Measurements from ENCODE around the gene ANKRD55.
"Not testable (repeated sequence)": the region's sequence is repeated elsewhere in the genome, so short reads cannot be mapped to it uniquely, and the experiment has no call there.

ANKRD55 gene

DNA sequence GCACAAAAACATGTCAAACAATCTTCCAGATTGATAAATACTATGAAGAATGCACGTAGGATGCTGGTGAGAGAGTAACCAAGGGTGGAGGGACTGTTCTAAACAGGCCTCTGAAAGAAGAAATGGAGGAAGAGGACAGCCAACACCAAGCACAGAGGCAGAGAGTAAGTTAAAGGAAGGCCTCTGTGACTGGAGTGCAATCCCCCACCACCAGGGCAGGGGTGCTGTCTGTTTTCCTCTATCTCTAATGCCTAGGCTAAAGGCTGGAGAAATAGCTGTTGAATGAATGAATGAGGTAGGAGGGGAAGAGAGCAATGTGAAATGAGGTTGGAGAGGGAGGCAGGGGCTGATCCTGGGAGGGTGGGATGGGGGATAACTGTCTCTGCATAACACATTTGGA lies 88.9 kb downstream of the ANKRD55 start:
- DNase-seq (ENCODE audit: low read depth, low spot score), result no peak

DNA sequence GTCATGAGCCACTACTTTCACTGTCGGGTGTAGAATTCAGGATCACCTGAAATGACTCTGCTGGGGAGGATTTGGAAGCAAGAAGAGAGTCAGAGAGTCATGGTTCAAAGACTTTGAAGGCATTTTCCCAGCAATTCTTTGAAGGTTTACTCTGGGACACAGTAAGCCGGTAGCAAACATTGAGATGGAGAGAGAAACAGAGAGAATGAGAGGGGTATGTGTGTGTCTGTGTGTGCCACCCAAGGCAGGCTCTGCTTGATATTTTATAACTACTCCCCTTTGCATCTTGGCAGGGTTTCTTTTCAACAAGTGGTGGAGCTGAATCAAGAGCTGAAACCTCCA lies 89.8 kb downstream of the ANKRD55 start:
- DNase-seq (ENCODE audit: low read depth, low spot score), result no peak

DNA sequence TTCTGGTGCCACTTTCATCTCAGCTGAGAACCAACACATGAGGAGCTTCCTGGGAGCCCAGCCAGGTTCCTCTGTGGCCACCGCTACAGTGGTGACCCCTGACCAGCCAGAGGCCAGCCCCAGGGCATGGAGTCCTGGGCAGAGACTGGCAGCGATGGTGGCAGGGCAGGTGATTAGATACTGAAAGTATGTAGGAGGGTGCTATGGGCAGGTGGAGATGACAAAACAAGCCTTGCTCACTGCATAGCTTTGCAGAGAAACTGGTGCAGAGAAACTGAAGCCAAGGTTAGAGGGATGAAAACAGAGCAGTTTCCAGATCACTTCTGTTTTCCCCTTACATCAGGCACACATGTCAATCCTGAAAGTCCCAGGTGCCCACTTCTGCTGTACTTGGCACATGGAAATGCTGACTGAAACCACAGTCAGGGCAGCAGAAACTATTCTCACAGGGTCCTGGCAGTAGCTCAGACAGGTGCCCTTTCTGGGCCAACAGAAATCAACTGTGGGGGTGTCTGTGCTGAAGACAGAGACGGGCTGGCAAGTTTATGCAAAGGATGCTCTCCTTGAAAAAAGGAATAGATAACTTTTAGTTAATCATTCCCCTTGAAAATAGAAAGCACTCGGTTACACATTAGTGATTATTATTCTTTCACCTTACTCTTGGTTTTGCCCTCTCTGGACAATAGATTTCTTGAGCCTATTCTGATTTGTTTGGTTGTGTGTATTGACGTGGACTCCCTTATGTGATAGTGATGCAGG lies 90.3 kb downstream of the ANKRD55 start:
- DNase-seq (ENCODE audit: low read depth, low spot score), result no peak

DNA sequence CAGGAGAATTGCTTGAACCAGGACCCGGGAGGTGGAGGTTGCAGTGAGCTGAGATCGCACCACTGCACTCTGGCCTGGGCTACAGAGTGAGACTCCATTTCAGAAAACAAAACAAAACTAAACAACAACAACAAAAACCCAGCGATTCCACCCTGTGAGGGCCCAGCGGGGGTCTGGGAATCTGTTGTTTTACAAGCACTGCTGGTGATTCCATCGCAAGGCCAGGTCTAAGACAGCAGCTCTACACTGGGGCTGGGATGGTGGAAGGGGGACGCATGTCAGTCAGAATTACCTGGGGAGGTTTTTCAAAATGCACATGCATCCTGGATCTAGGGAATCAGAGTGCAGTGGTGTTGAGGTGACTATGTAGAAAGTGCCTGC lies 90.9 kb downstream of the ANKRD55 start:
- DNase-seq (ENCODE audit: low read depth, low spot score), result no peak

DNA sequence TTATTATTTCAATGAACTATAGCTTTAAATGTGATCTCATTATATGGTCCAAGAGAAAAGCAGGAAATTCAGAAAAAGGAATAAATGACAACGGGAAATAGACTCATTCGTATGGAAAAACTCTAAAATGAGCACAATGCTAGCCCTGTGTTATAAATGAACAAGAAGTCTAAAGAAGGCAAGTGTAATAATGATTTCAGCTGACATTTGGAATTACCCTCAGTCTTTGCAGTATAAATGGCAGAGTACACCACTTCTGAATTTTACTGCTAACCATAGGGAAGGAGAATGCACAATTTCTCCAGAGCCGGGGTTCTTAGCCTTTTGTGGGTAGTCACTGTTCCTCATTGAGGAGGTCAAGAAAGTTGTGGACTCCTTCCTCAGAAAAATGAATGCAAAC lies 93.1 kb downstream of the ANKRD55 start:
- no peak for DNase-seq (ENCODE audit: low read depth, low spot score)

DNA sequence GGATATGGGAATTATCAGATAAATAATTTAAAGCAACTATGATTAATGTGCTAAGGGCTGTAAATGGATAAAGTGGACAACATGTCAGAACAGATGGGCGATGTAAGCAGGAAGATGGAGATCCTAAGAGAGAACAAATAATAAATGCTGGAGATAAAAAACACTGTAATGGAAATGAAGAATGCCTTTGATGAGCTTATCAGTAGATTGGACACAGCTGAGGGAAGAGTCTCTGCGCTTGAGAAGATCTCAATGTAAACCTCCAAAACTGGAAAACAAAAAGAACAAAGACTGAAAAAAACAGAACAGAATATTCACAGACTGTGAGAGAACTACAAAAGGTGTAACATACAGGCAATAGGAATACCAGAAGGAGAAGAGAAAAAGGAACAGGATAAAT lies 102.5 kb downstream of the ANKRD55 start:
- DNase-seq (ENCODE audit: low read depth, low spot score), result no peak

DNA sequence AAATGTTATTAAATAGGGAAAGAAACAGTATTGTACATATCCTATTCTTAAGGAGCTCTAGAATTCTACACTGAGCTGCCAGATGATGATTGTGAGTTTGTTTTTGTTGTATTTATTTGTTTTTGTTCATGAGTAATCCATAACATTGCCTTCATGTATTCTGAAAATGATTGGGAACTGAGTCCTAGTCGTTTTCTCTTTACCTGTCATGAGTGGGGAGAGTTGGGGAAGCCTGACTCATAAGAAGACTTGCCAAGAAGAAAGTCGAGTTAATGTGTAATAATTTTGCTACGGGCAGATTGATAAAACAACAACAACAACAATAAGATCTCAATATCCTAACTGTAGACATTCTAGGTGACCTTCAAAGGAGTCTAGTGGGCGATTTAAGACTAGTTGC lies 103.8 kb downstream of the ANKRD55 start:
- no peak for DNase-seq (ENCODE audit: low read depth, low spot score)

DNA sequence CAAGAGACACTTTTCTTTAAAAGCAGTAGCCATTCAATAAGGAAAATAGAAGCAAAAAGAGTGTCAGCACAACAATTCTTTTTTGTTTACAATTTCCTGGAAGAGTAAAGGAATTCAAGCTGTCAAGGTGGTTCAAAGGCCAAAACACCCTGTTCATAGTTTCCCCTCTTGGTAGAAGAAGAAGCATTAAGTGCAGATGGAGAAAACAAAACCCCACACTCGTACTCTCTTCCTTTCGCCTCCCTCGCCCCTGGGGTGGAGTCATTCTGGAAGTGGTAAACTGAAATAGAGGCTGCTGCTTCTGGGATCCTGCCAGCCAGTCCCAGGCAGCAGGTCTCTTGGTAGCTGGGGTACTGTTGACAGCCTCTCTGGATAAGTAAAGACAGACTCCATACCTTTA lies 105.0 kb downstream of the ANKRD55 start:
- no peak for DNase-seq (ENCODE audit: low read depth, low spot score)

DNA sequence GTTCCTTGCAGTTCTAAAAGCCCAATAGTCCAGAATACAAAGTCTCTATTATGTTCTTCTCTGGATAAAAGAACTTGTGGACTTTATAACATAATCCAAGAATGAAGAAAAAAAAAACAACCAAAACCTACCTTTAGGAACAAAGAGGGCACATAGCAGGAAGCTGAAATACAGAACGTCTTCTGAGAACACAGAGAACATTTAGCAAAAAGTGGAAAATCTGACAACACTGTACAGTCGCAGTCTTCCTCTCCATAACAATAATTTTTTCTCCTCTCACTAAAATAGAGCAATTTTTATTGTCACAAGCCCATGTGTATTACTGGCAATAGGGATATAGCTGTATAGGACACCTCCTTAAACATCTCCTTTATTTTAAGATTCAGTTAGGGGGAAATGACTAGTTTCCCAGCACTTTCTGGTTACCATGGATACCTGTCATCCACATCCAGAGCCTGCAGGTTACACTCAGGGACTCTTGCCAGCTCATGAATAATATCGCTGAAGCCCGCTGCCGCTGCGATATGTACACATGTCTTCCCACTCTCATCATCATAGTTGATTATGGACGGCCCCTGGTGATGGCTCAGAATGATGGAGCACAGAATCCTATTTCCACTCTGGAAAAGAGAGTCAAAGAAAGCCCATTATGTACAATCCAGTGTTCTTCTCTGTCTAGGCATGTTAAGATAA lies 106.5 kb downstream of the ANKRD55 start:
- DNase-seq (ENCODE audit: low read depth, low spot score), result no peak

DNA sequence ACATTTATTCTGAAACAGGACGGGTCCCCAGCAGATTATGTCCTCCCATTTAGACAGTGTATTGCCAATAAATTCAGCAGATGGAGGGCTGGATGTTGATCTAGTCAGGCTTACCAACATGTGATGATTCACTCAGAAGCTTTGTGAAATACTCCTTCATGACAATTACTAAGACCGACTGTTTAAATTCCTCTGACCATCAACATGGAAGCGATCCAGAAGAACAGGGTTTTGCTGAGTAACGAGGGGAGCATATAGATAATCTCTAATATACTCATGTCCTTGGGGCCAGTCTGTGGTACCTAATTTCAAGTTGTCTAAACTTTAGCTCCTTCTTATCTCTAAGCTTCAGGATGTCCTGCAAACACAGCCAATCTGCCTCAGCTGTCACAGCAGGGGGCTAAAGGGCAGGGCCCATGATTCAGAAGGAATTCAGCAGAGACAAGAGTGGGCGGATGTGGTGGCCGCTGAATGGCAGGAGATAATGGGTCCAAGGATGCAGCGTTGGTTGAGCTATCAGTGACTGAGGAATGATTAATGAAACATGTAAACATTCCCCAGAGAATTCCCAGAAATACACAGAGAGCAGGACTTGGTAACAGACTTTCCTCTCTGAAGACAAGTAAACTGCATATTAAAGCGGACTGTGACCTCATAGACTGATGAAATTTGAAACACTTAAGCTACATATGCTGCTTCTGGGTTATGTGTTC lies 109.4 kb downstream of the ANKRD55 start:
- DNase-seq (ENCODE audit: low read depth, low spot score), result peak; percentile 82

DNA sequence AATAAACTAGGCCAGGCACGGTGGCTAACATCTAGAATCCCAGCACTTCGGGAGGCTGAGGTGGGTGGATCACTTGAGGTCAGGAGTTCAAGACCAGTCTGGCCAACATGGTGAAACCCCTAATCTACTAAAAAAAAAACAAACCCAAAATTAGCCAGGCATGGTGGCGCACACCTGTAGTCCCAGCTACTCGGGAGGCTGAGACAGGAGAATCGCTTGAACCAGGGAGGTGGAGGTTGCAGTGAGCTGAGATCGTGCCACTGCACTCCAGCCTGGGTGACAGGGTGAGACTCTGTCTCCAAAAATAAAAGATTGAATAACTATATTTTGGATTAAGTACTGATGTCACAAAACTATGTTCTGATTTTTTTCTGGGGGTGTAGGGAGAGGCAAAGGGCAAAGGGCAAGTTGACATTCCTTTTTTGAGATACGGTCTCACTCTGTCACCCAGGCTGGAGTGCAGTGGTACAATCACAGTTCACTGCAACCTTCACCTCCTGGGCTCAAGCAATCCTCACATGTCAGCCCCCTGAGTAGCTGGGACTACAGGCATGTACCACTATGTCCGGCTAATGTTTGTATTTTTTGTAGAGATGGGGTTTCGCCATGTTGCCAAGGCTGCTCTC lies 110.7 kb downstream of the ANKRD55 start:
- DNase-seq (ENCODE audit: low read depth, low spot score), result not testable (repeated sequence)

DNA sequence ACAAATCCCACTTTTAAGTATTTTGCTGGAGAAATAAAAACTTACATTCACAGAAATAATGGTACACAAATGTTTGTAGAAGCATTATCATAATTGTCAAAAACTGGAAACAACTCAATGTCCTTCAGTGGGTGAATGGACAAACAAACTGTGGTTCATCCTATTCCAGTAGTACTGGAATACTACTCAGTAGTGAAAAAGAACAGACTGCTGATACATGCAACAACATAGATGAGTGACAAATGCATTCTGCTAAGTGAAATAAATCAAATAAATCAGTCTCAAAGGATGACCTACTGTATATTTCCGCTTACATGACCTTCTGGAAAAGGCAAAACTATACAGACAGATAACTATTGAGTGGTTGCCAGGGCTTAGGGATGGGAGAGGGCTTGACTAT lies 114.1 kb downstream of the ANKRD55 start:
- DNase-seq (ENCODE audit: low read depth, low spot score), result no peak

DNA sequence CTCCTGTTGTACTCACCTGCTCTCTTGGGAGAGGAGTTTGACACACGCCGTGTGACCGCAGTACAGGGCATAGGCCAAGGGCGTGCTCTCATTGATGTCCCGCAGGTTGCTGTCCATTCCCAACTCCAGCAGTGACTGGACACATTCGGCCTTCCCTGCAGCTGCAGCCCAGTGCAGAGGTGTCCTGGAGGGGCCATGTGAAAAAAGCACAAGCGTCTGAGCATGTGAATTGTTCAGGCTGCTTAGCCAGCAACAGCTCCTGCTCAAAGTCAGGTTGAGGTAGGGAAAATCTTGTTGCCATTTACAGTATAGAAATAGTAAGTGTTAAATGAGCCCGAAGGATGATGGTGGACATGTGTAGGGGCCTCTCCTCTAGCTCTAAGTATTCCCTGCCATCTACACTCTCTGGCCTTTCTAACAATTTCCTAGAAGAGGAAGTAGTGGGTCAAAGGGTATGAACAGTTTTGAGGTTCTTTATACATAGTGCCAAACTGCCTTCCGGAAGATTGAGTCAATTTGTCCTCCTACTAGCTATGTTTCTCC lies 116.5 kb downstream of the ANKRD55 start:
- no peak for DNase-seq (ENCODE audit: low read depth, low spot score)

DNA sequence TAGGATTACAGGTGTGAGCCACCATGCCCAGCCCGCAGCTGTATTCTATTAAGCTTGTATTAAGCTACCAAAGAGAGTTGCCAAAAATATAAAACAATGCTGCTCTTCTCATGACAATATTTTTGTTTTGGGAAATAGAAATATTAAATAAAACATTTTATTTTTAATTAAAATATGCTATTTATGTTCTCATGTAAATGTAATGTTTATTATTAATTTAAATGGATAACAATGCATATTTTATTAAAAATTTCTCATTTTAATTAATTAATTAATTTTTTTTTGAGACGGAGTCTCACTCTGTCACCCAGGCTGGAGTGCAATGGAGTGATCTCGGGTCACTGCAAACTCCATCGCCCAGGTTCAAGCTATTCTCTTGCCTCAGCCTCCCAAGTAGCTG lies 117.5 kb downstream of the ANKRD55 start:
- no peak for DNase-seq (ENCODE audit: low read depth, low spot score)

DNA sequence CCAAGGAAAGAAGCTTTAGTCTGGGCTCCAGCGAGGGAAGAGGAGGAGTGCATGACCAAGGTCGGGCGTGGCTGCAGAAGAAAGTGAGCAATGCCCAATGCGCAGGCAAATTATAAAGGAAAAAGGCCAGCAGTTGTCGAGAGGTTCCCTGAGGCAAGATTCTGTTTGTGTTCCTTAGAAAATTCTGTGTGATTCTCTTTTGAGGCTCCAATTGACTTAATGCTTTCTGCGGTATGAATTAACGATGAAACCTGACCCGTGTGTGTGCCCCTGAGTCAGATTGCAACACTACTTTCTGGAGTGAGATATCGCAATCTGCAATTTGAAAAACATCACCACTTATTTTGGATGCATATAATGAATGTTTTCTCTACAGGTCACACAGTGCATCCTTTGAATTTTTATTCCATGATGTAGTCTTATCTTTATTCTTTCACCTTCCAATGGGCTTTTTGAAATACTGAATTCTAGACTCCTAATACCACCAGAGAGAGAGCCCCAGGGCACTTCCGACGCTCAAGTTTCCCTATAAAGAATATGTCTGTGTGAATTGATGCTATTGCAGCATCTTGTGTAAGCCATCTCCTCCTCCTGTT lies 120.5 kb downstream of the ANKRD55 start:
- DNase-seq (ENCODE audit: low read depth, low spot score), result no peak

DNA sequence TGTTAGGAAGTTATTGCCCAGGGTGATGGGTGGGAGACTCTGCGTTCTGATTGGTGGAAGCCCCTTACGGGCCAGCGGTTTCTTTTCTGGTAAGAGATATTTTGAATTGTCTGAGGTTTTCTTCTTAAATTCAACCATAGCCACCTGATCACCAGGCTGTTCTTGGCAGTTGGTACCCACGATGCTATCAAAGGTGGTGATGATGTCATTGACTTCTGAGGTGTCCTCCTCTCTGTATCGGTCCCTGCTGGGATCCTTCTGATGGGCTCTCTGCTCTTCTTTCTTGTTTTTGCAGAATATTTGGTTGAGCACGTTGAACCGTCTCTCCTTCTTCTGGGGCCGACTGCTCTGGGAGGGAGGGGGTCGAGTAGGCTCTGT lies 121.7 kb downstream of the ANKRD55 start:
- no peak for DNase-seq (ENCODE audit: low read depth, low spot score)

DNA sequence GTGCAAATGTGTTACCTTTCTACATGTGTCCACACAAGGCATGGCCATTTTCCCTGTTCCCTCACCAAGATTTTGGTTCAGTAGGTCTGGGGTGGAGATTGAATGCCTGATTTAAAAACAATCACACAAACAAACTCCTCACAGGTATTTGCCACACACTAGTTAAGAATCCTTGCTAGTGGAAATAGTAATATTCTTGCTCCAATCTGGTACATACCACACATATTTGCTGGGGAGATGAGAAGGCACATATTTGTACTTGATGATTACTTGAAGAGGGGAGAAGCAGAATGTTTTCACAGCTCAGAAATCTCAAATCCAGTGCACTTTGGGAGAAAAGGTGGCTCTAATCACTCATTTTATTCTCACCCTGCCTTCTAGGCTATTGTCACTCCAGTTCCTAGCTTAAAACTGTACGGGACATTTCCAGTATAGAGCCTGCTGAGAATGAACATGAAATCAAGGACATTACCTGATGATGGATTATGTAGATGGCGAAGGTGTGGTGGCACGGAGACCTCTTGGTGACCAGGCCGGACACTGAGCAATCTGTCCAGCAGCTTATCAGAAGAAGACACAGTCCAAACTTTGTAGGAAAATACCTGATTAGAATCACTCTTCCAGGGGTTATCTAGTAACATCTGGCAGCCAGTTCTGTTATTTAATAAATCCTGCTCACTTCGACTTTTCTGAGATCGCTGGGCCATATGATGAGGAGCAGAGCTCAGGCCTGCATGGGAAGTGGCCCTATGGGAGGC lies 122.3 kb downstream of the ANKRD55 start:
- no peak for DNase-seq (ENCODE audit: low read depth, low spot score)

DNA sequence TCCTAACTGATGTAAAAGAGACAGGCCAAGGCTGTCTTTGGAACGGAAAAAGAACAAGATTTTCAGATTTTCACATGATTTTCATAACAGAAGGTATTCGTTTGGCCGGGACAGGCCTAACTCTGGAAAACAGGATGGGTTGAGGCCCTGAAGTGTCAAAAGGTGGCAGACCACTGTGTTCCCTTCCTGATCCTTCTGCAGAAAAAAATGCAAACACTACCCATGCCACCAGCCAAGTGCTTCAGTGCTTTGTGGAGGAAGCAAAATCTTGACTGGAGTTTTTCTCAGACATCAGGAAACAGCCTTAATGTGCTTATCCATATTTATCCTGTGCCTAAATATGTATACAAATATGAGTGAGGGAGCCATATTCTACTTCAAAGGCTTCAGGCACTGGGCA lies 124.9 kb downstream of the ANKRD55 start:
- no peak for DNase-seq (ENCODE audit: low read depth, low spot score)

DNA sequence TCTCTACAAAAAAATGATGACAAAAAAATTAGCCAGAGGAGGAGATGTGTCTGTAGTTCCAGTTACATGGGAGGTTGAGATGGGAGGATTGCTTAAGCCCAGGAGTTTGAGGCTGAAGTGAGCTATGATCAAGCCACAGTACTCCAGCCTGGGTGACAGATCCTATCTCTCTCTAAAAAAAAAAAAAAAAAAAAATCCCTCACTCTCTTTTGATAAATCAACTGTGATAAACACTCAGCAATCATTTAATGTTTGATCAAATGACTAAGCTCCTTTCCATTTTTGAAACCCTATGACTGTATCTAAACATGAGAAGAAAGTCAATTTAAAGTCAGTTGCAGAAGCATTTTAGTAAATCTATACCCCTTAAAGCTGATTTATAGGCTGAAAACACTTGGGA lies 126.3 kb downstream of the ANKRD55 start:
- DNase-seq (ENCODE audit: low read depth, low spot score), result no peak

DNA sequence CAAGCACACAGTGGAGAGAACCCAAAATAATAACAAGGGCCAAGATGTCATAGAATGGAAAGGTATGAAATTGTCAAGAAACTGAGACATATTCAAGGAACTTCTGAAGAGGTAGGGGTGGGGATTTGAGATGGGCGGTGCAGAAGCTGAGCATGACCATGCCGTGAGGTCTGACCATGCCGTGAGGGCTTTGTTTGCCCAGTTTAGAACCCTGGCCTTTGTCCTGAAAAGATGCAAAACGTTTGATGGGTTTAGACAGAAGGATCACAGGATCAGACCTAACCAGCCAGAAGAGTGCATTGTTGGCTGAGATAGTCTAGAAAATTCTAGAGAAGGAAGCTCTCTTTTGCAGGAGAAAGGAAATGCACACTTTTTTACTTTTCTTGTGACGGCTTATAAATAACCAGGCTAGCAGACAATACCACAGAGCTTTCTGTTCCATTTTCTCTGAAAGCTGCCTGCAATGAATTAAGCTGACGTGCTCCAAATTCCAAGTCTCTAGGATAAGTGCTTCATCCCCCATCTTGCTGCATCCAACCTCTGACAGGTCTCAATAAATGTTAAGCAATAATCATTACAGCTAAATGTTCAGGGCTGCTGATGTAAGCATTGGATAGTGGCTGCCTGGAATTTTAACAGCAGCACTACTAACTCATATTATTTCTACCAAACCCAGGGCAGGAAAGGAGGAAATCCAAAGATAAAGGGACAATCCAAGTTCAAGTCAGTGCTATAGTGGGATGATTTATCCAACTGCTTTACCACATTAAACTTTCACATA lies 127.4 kb downstream of the ANKRD55 start:
- DNase-seq (ENCODE audit: low read depth, low spot score), result no peak

Data from smooth muscle cell of the brain vasculature (primary cell).